Lung (tissue), 12 donors: ENCODE measurements around the gene KCNAB2. TPM values are rescaled to one million over a fixed set of nuclear protein-coding genes. Genes with fewer than 3 reads are reported as not detected.

Experiments
- ATAC-seq: fragments of 200-7000 bp; cut with Tn5 transposase; one replicate; pipeline ENCODE4 v1.9.1; 2020; ENCODE audit warnings: moderate number of reproducible peaks; ENCODE audit not compliant: insufficient read depth, low FRiP score
- DNase-seq, 3 donors: peaks; one replicate each; pipeline ENCODE4 v3.0.0-alpha.2; 2013 to 2017
- H3K27ac ChIP-seq, 2 donors: one replicate each; pipeline ENCODE4 v1.5.1; 2013; ENCODE audit warnings: mild to moderate bottlenecking in 2 of 2, moderate library complexity in 2 of 2, control low read depth in 1 of 2, inconsistent platforms in 1 of 2, low read depth in 1 of 2, low read length in 1 of 2
- H3K27me3 ChIP-seq, 3 donors: one replicate each; pipeline ENCODE4 v1.5.1; 2013; ENCODE audit warnings: low read length in 2 of 3; ENCODE audit not compliant: control insufficient read depth in 3 of 3, insufficient read depth in 3 of 3
- H3K36me3 ChIP-seq, 4 donors: one replicate each; pipeline ENCODE4 v1.5.1; 2013; ENCODE audit warnings: low read length in 4 of 4, mild to moderate bottlenecking in 1 of 4, moderate library complexity in 1 of 4; ENCODE audit not compliant: control insufficient read depth in 4 of 4, insufficient read depth in 4 of 4
- H3K4me1 ChIP-seq, 5 donors: one replicate each; pipeline ENCODE4 v1.5.1; 2013; ENCODE audit warnings: low read length in 5 of 5, mild to moderate bottlenecking in 2 of 5, moderate library complexity in 1 of 5; ENCODE audit not compliant: control insufficient read depth in 5 of 5, insufficient read depth in 5 of 5
- H3K4me3 ChIP-seq: one replicate; pipeline ENCODE4 v1.5.1; 2013; ENCODE audit warnings: mild to moderate bottlenecking, control low read depth, moderate library complexity
- H3K9ac ChIP-seq, 2 donors: one replicate each; pipeline ENCODE4 v1.5.1; 2013; ENCODE audit warnings: low read length in 2 of 2, control low read depth in 1 of 2; ENCODE audit not compliant: insufficient read depth in 1 of 2
- H3K9me3 ChIP-seq, 4 donors: one replicate each; pipeline ENCODE4 v1.5.1; 2013; ENCODE audit warnings: low read length in 3 of 4, mild to moderate bottlenecking in 1 of 4, moderate library complexity in 1 of 4; ENCODE audit not compliant: control insufficient read depth in 4 of 4, insufficient read depth in 3 of 4
- CTCF ChIP-seq: IDR thresholded peaks from 2 replicates; pipeline ENCODE4 v1.5.1; 2012; ENCODE audit warnings: mild to moderate bottlenecking; ENCODE audit errors: control extremely low read depth, extremely low read depth
- WGBS, 2 donors: extraction: QIAGEN DNeasy Blood & Tissue Kit; methylation state at CpG; one replicate each; pipeline ENCODE4 v1.1.7; 2013; 5-methylcytosine and 5-hydroxymethylcytosine counted together
- polyA plus RNA-seq, 2 donors: library from polyadenylated mRNA; stranded (reverse); fragments of 200-250 nt; gene quantifications; one replicate each; pipeline ENCODE4 v1.2.1, GENCODE V29; 2013
- total RNA-seq, 2 donors: library from RNA; depleted of rRNA in 1 of 2; stranded (reverse); fragments of >200 nt in 1 of 2; gene quantifications; one replicate each; pipeline ENCODE4 v1.2.1, GENCODE V29; 2014 to 2021
- donor health status: control.
- donor health status: control.
- donor health status: Bipolar disorder and iron deficiency.
- donor health status: healthy.
- donor health status: DM: yes; HTN: yes; CAD: no.

The KCNAB2 gene
- total and polyA plus RNA-seq, 4 donors, result 13.7 to 86.4 (median 45.5) TPM

GRCh38 chr1:6134206-6134605, 88.5 kb downstream of the KCNAB2 start:
- Histone ChIP-seq H3K36me3 (no peaks in the 10 kb centered on the region), H3K4me1 (no peaks in the 10 kb centered on the region), H3K27ac (no peak overlapping the region), H3K27me3 (peaks cover 0 to 4% (median 0%) of the 10 kb centered on the region in 3 donors), H3K9ac (no peak overlapping the region), H3K4me3 (no peak overlapping the region), H3K9me3 (peaks cover 0 to 6% (median 0%) of the 10 kb centered on the region in 4 donors)
- 94 to 96% methylated on average over 10 to 11 of the region's 11 CpGs for WGBS, 2 donors
- DNase-seq (no peak), ATAC-seq (no peak)
- TF ChIP-seq CTCF, result no peak

- Histone ChIP-seq H3K27me3 (peaks cover 0 to 4% (median 0%) of the 10 kb centered on the region in 3 donors), H3K9ac (no peak overlapping the region), H3K4me1 (no peaks in the 10 kb centered on the region), H3K4me3 (no peak overlapping the region), H3K9me3 (peaks cover 0 to 6% (median 0%) of the 10 kb centered on the region in 4 donors), H3K27ac (no peak overlapping the region), H3K36me3 (no peaks in the 10 kb centered on the region)
- TF ChIP-seq CTCF, result no peak
- WGBS, 2 donors, result 79 to 88% methylated on average over 22 of the region's 22 CpGs
- no peak for ATAC-seq
- no peak for DNase-seq
Observed at GRCh38 chr1:6134741-6135510, 89.2 kb downstream of the KCNAB2 start.

DNA sequence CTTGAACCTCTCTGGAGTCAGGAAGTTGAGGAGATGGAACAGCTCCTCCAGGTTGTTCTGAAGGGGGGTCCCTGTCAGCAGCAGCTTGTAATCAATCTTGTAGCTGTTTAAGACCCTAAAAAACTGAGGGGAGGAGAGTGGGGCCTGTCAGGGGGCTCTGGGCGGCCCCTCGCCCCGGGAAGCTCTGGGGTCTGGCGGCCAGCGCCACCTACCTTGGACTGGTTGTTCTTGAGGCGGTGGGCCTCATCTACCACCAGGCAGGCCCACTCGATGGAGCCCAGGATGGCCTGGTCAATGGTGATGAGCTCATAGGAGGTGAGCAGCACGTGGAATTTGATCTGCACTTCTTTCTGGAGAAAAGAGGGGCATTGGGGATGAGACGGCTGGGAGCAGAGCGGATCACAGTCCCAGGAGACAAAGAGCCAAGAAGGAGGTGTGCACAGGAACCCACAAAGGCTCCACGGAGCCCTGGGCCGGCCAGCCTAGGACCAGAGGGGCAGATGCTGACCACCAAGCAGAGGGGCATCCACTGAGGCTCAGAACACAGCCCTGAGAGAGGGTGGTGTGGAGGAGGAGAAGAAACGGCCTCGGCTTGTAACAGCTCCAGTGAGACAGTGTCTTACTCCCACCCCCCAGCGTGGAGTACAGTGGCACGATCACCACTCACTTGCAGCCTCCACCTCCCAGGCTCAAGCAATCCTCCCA, 91.0 kb downstream of the KCNAB2 start:
- H3K9ac ChIP-seq, result no peak overlapping the region
- TF ChIP-seq CTCF, result no peak
- peaks cover 0 to 4% (median 0%) of the 10 kb centered on the region in 3 donors for H3K27me3 ChIP-seq
- no peak for ATAC-seq
- H3K4me1 ChIP-seq, result no peaks in the 10 kb centered on the region
- peaks cover 0 to 3% (median 0%) of the 10 kb centered on the region in 4 donors for H3K9me3 ChIP-seq
- no peak overlapping the region for H3K27ac ChIP-seq
- no peaks in the 10 kb centered on the region for H3K36me3 ChIP-seq
- DNase-seq, result no peak
- 86 to 87% methylated on average over 16 of the region's 16 CpGs for WGBS, 2 donors
- H3K4me3 ChIP-seq, result no peak overlapping the region
